Breast epithelium (tissue), 4 donors: ENCODE data around the gene AKR1D1. TPM values are rescaled to one million over a fixed set of nuclear protein-coding genes. Genes with fewer than 3 reads are reported as not detected.

Source experiments
- DNase-seq, 2 donors: peaks; one replicate each; pipeline ENCODE4 v3.0.0-alpha.2; 2019; ENCODE audit warnings: low spot score in 2 of 2
- H3K27ac ChIP-seq, 2 donors: fragments of 200-600 bp; sonication (generic) in 1 of 2; one replicate each; pipeline ENCODE4 v1.5.1; 2016 to 2019; ENCODE audit warnings: mild to moderate bottlenecking in 1 of 2
- H3K27me3 ChIP-seq, 2 donors: fragments of 200-600 bp; sonication (generic) in 1 of 2; one replicate each; pipeline versions ENCODE4 v1.5.1 to v1.6.0; 2017 to 2019; ENCODE audit warnings: control low read depth in 1 of 2, mild to moderate bottlenecking in 1 of 2
- H3K36me3 ChIP-seq: fragments of 200-600 bp; one replicate; pipeline ENCODE4 v1.5.1; 2019
- H3K4me1 ChIP-seq, 2 donors: fragments of 200-600 bp; sonication (generic); one replicate each; pipeline ENCODE4 v1.5.1; 2016 to 2019; ENCODE audit warnings: control low read depth in 1 of 2
- H3K4me3 ChIP-seq, 3 donors: fragments of 200-600 bp; sonication (generic); 1 replicate in 2 of 3; 2 replicates in 1 of 3; pipeline ENCODE4 v1.5.1; 2016 to 2019; ENCODE audit warnings: mild to moderate bottlenecking in 3 of 3, moderate library complexity in 2 of 3
- H3K9me3 ChIP-seq, 2 donors: fragments of 200-600 bp; sonication (generic) in 1 of 2; one replicate each; pipeline ENCODE4 v1.5.1; 2016 to 2019; ENCODE audit warnings: control low read depth in 1 of 2
- CTCF ChIP-seq, 3 donors: fragments of 450-650 bp; IDR thresholded peaks; one replicate each; pipeline ENCODE4 v1.5.1; 2016 to 2017; ENCODE audit warnings: antibody characterized with exemption in 3 of 3, mild to moderate bottlenecking in 3 of 3, moderate library complexity in 3 of 3
- POLR2A ChIP-seq: fragments of 450-650 bp; IDR thresholded peaks from one replicate; pipeline ENCODE4 v1.6.1; 2016; ENCODE audit warnings: antibody characterized with exemption, mild to moderate bottlenecking, moderate library complexity
- POLR2AphosphoS5 ChIP-seq, 3 donors: sonication (generic); formaldehyde crosslinking; IDR thresholded peaks; one replicate each; pipeline ENCODE4 v1.6.1; 2017; ENCODE audit warnings: antibody characterized with exemption in 3 of 3
- intact Hi-C: fragments of 100-400 bp; cut with DNase I; formaldehyde crosslinking; loops from one replicate; pipeline ENCODE4 v1.15.1; 2023; ENCODE audit warnings: low total_unique reads
- total RNA-seq, 3 donors: library from RNA; depleted of rRNA; stranded (reverse); fragments of >200 nt; gene quantifications; one replicate each; pipeline ENCODE4 v1.1.0, GENCODE V29; 2016

AKR1D1 gene
- total RNA-seq, 3 donors from 2014 or later, result 0.59 TPM; not detected in 2

GRCh38 chr7:138092486-138093028 lies 16.3 kb downstream of the AKR1D1 start:
- no peak for DNase-seq
- H3K4me3 ChIP-seq, result no peak overlapping the region
- intact Hi-C loops, result no loop called here
- no peaks in the 10 kb centered on the region for H3K27me3 ChIP-seq
- no peak overlapping the region for H3K27ac ChIP-seq
- H3K36me3 ChIP-seq, result no peaks in the 10 kb centered on the region
- no peaks in the 10 kb centered on the region for H3K4me1 ChIP-seq
- no peaks in the 10 kb centered on the region for H3K9me3 ChIP-seq
- TF ChIP-seq POLR2A, result no peak
- TF ChIP-seq POLR2AphosphoS5 (IDR thresholded peaks at IDR 0.05), result no peak
- no peak for TF ChIP-seq CTCF (IDR thresholded peaks at IDR 0.05)

DNA sequence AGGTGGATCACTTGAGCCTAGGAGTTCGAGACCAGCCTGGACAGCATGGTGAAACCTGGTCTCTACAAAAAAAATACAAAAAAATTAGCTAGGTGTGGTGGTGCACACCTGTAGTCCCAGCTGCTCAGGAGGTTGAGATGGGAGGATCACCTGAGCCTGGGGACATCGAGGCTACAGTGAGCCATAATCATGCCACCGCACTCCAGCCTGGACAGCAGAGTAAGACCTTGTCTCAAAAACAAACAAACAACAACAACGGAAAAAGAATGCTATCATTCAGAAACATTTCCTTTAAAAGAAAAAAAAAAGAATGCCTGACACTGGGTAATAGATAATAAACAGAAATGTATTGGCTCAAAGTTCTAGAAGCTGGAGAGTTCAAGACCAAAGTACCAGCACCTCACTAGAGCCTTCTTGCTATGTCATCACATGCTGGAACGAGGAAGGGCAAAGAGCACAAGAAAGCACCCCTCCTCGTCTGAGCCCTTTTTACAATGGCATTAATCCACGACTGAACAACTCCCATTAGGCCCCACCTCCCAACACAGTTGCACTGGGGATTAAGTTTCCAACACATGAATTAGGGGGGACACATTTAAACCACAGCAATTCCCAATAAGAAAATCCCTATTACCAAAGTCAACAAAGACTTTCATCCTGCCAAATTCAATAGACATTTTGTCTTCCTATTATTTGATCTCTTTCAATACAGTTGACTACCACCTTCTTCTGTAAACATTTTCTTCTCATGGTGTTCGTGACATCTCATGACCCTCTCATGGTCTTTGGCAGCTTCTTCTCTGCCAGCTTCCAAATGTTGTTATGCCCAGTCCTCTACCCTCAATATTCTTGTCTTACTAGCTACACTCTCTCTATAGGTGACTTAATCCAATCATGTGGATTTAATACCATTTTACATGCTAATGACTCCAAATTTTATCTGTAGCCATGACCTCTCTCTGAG lies 20.0 kb downstream of the AKR1D1 start:
- intact Hi-C loops, result no loop called here
- H3K4me3 ChIP-seq, result no peak overlapping the region
- no peak for DNase-seq
- no peaks in the 10 kb centered on the region for H3K36me3 ChIP-seq
- H3K27ac ChIP-seq, result no peak overlapping the region
- H3K4me1 ChIP-seq, result no peaks in the 10 kb centered on the region
- no peaks in the 10 kb centered on the region for H3K27me3 ChIP-seq
- no peak for TF ChIP-seq POLR2AphosphoS5 (IDR thresholded peaks at IDR 0.05)
- TF ChIP-seq CTCF (IDR thresholded peaks at IDR 0.05), result no peak
- TF ChIP-seq POLR2A, result no peak
- H3K9me3 ChIP-seq, result no peaks in the 10 kb centered on the region

DNA sequence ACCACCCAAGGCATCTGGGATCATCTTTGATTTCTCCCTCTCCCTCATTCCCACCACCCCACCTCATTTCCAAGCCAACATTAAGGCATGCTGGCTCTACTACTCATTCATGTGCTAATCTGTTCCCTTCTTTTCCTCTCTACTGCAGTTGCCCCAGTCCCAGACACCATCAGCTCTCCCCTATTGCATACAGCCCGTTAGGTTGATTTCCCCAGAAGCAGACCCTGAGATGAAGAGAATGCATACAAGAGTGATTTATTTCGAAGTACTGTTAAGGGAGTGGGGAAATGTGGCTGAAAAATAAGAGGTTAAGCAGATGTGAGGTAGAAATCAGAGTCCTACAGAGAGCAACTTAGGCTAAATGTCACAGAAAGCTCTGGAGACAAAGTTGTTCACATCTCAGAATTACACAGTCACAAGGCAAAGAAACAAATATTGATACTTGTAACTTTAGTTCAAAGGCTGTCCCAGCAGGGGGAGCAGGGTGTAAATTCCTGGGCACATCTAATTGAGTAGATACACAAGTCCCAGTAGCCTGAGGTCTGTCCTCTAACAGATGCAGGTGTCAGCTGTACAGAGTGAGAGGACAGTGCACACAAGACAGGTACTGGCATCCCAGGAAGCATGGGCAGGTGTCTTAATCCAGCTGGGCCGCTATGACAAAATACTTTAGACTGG lies 20.9 kb downstream of the AKR1D1 start:
- Histone ChIP-seq H3K9me3 (no peaks in the 10 kb centered on the region), H3K27ac (no peak overlapping the region), H3K36me3 (no peaks in the 10 kb centered on the region), H3K27me3 (no peaks in the 10 kb centered on the region), H3K4me3 (no peak overlapping the region), H3K4me1 (no peaks in the 10 kb centered on the region)
- no peak for TF ChIP-seq CTCF (IDR thresholded peaks at IDR 0.05)
- no peak for TF ChIP-seq POLR2A
- TF ChIP-seq POLR2AphosphoS5 (IDR thresholded peaks at IDR 0.05), result no peak
- DNase-seq, result no peak
- intact Hi-C loops, result no loop called here

- no peak overlapping the region for H3K4me3 ChIP-seq
- TF ChIP-seq POLR2A (no peak), CTCF (IDR thresholded peaks at IDR 0.05) (no peak), POLR2AphosphoS5 (IDR thresholded peaks at IDR 0.05) (no peak)
- H3K36me3 ChIP-seq, result no peaks in the 10 kb centered on the region
- intact Hi-C loops, result no loop called here
- H3K27me3 ChIP-seq, result no peaks in the 10 kb centered on the region
- H3K27ac ChIP-seq, result no peak overlapping the region
- no peaks in the 10 kb centered on the region for H3K4me1 ChIP-seq
- DNase-seq, result no peak
- H3K9me3 ChIP-seq, result no peaks in the 10 kb centered on the region
Observed at GRCh38 chr7:138099813-138100212, 23.6 kb downstream of the AKR1D1 start.

- TF ChIP-seq POLR2AphosphoS5 (IDR thresholded peaks at IDR 0.05) (no peak), CTCF (IDR thresholded peaks at IDR 0.05) (no peak), POLR2A (no peak)
- intact Hi-C loops, result no loop called here
- no peaks in the 10 kb centered on the region for H3K36me3 ChIP-seq
- H3K9me3 ChIP-seq, result no peaks in the 10 kb centered on the region
- no peak overlapping the region for H3K27ac ChIP-seq
- H3K4me3 ChIP-seq, result no peak overlapping the region
- H3K4me1 ChIP-seq, result no peaks in the 10 kb centered on the region
- no peaks in the 10 kb centered on the region for H3K27me3 ChIP-seq
- DNase-seq, result no peak
Observed at GRCh38 chr7:138105221-138105620, 29.0 kb downstream of the AKR1D1 start.
